Activated CD8-positive, alpha-beta memory T cell treated with anti-CD3 and anti-CD28 coated beads, Interleukin-2, amount 50 U/mL, for 1 hour (primary cell): ENCODE data around the gene RECQL5.

Source experiments
- DNase-seq: peaks from one replicate; pipeline ENCODE4 v3.0.0-alpha.2; 2020; ENCODE audit errors: extremely low read depth

Gene RECQL5

GRCh38 chr17:75666959-75667790, at the start of gene RECQL5, which contains the start of gene SAP30BP:
RECQL5 (minus strand) TSS chr17:75667154; CDS start chr17:75666557, 597 bp downstream.
SAP30BP (plus strand) TSS chr17:75667338; CDS start chr17:75667373, 35 bp downstream.
- peak; percentile 98 for DNase-seq

GRCh38 chr17:75712446-75712845, 45.5 kb upstream of the RECQL5 start:
- DNase-seq = no peak

- DNase-seq = no peak
These were observed 40.2 kb upstream of the RECQL5 start for GRCh38 chr17:75707079-75707571.

GRCh38 chr17:75706042-75706728, 39.2 kb upstream of the RECQL5 start:
- DNase-seq = no peak

- DNase-seq = no peak
These were observed 38.3 kb upstream of the RECQL5 start for GRCh38 chr17:75704963-75705875.

GRCh38 chr17:75703591-75703990, 36.6 kb upstream of the RECQL5 start:
- no peak for DNase-seq

- DNase-seq = no peak
These were observed 36.2 kb upstream of the RECQL5 start for GRCh38 chr17:75703191-75703590.

- no peak for DNase-seq
These were observed 34.3 kb upstream of the RECQL5 start for GRCh38 chr17:75701288-75701687.

GRCh38 chr17:75698659-75699058, 31.7 kb upstream of the RECQL5 start:
- no peak for DNase-seq

GRCh38 chr17:75697651-75698291, 30.8 kb upstream of the RECQL5 start:
- DNase-seq = no peak

GRCh38 chr17:75695830-75696271, 28.9 kb upstream of the RECQL5 start:
- DNase-seq = no peak

GRCh38 chr17:75695141-75695829, 28.3 kb upstream of the RECQL5 start:
- no peak for DNase-seq

- no peak for DNase-seq
These were observed 27.6 kb upstream of the RECQL5 start for GRCh38 chr17:75694536-75694935.

GRCh38 chr17:75693500-75694481, 26.8 kb upstream of the RECQL5 start:
- DNase-seq = no peak

GRCh38 chr17:75692976-75693375, 26.0 kb upstream of the RECQL5 start:
- DNase-seq = no peak

- DNase-seq = no peak
These were observed 25.1 kb upstream of the RECQL5 start for GRCh38 chr17:75691801-75692626.

GRCh38 chr17:75691371-75691791, 24.4 kb upstream of the RECQL5 start:
- DNase-seq = no peak

GRCh38 chr17:75689441-75689873, 22.5 kb upstream of the RECQL5 start:
- no peak for DNase-seq
